Neuronal stem cell (in vitro differentiated cells): ENCODE results near the gene NDUFA13.

Source experiments
- DNase-seq: peaks from one replicate; pipeline ENCODE4 v3.0.0-alpha.2; 2013; ENCODE audit warnings: low spot score
- H2AFZ ChIP-seq: one replicate; pipeline ENCODE4 v1.6.1; 2013; ENCODE audit warnings: mild to moderate bottlenecking, low read length, inconsistent platforms
- H2AK5ac ChIP-seq: 2 replicates; pipeline ENCODE4 v1.6.1; 2013; ENCODE audit warnings: low read depth, mild to moderate bottlenecking, inconsistent platforms, low read length, moderate library complexity, mixed read lengths
- H2BK120ac ChIP-seq: 2 replicates; pipeline ENCODE4 v1.6.1; 2013; ENCODE audit warnings: low read depth, mild to moderate bottlenecking, inconsistent platforms, low read length, moderate library complexity, mixed read lengths
- H2BK12ac ChIP-seq: one replicate; pipeline ENCODE4 v1.6.1; 2013; ENCODE audit warnings: low read length, inconsistent platforms
- H2BK15ac ChIP-seq: 2 replicates; pipeline ENCODE4 v1.6.1; 2013; ENCODE audit warnings: mild to moderate bottlenecking, low read length, inconsistent platforms, mixed read lengths
- H2BK5ac ChIP-seq: one replicate; pipeline ENCODE4 v1.6.1; 2013; ENCODE audit warnings: inconsistent platforms, mild to moderate bottlenecking, low read length, moderate library complexity
- H3K14ac ChIP-seq: one replicate; pipeline ENCODE4 v1.6.1; 2013; ENCODE audit warnings: low read length, inconsistent platforms
- H3K18ac ChIP-seq: 2 replicates; pipeline ENCODE4 v1.6.1; 2013; ENCODE audit warnings: low read length, inconsistent platforms
- H3K23ac ChIP-seq: 2 replicates; pipeline ENCODE4 v1.6.1; 2013; ENCODE audit warnings: low read depth, mild to moderate bottlenecking, mixed read lengths, low read length, inconsistent platforms; ENCODE audit not compliant: poor library complexity
- H3K27ac ChIP-seq: replicated peaks from 3 replicates; pipeline ENCODE4 v1.5.1; 2013; ENCODE audit warnings: low read length, inconsistent platforms
- H3K27me3 ChIP-seq, 3 experiments: 2 replicates each; pipeline ENCODE4 v1.6.1; 2013; ENCODE audit warnings: low read length in 3 of 3, mild to moderate bottlenecking in 2 of 3, inconsistent platforms in 1 of 3, low read depth in 1 of 3, mixed read lengths in 1 of 3, moderate library complexity in 1 of 3; ENCODE audit not compliant: control insufficient read depth in 3 of 3, insufficient read depth in 3 of 3
- H3K36me3 ChIP-seq, 2 donors: replicated peaks in 1 of 2; 2 replicates each; pipeline ENCODE4 v1.6.1; 2013; ENCODE audit warnings: low read length in 2 of 2; ENCODE audit not compliant: control insufficient read depth in 2 of 2, insufficient read depth in 2 of 2
- H3K4ac ChIP-seq: 2 replicates; pipeline ENCODE4 v1.6.1; 2013; ENCODE audit warnings: inconsistent platforms, mild to moderate bottlenecking, low read length, moderate library complexity
- H3K4me1 ChIP-seq, 2 donors: 1 replicate in 1 of 2; 2 replicates in 1 of 2; pipeline ENCODE4 v1.6.1; 2013; ENCODE audit warnings: low read length in 2 of 2, low read depth in 1 of 2; ENCODE audit not compliant: control insufficient read depth in 2 of 2, insufficient read depth in 1 of 2
- H3K4me2 ChIP-seq: one replicate; pipeline ENCODE4 v1.6.1; 2013; ENCODE audit warnings: mild to moderate bottlenecking, low read length, inconsistent platforms; ENCODE audit not compliant: insufficient read depth, poor library complexity, severe bottlenecking
- H3K4me3 ChIP-seq, 2 donors: 2 replicates each; pipeline ENCODE4 v1.5.1; 2013; ENCODE audit warnings: low read length in 2 of 2, mild to moderate bottlenecking in 2 of 2, inconsistent platforms in 1 of 2, moderate library complexity in 1 of 2
- H3K79me1 ChIP-seq: one replicate; pipeline ENCODE4 v1.6.1; 2013; ENCODE audit warnings: low read depth, mild to moderate bottlenecking, inconsistent platforms, low read length, moderate library complexity
- H3K9ac ChIP-seq: one replicate; pipeline ENCODE4 v1.6.1; 2013; ENCODE audit warnings: mild to moderate bottlenecking, low read depth, low read length, inconsistent platforms; ENCODE audit not compliant: poor library complexity
- H3K9me3 ChIP-seq, 2 donors: replicated peaks in 1 of 2; 2 replicates each; pipeline versions ENCODE3 to v1.6.1; 2013; ENCODE audit warnings: low read length in 2 of 2, mild to moderate bottlenecking in 2 of 2, inconsistent platforms in 1 of 2, low read depth in 1 of 2, mixed read lengths in 1 of 2, moderate library complexity in 1 of 2; ENCODE audit not compliant: control insufficient read depth in 2 of 2, insufficient read depth in 1 of 2
- H4K8ac ChIP-seq: one replicate; pipeline ENCODE4 v1.6.1; 2013; ENCODE audit warnings: low read depth, mild to moderate bottlenecking, inconsistent platforms, low read length, moderate library complexity
- H4K91ac ChIP-seq: one replicate; pipeline ENCODE4 v1.6.1; 2013; ENCODE audit warnings: low read length, low read depth, mild to moderate bottlenecking, inconsistent platforms; ENCODE audit not compliant: poor library complexity
- WGBS, 2 donors: extraction: QIAGEN DNeasy Blood & Tissue Kit; methylation state at CpG; one replicate each; pipeline ENCODE4 v1.1.7; 2013; ENCODE audit warnings: missing lambda C conversion rate in 2 of 2, mixed read lengths in 1 of 2; ENCODE audit not compliant: insufficient read length in 2 of 2, insufficient replicate concordance in 1 of 2; ENCODE audit errors: extremely low coverage in 2 of 2; 5-methylcytosine and 5-hydroxymethylcytosine counted together

NDUFA13 gene

GRCh38 chr19:19493841-19494546, 22.0 kb upstream of the NDUFA13 start:
- Histone ChIP-seq H3K36me3 (peaks cover 56 to 79% of the 10 kb centered on the region in 2 donors), H3K79me1 (peaks cover 26% of the 10 kb centered on the region), H3K27ac (no peak overlapping the region), H3K23ac (no peak overlapping the region), H2BK120ac (no peak overlapping the region), H3K9me3 (no peaks in the 10 kb centered on the region), H3K4me3 (no peak overlapping the region), H4K91ac (no peak overlapping the region), H2BK5ac (no peak overlapping the region), H2BK12ac (no peak overlapping the region), H4K8ac (no peak overlapping the region), H3K27me3 (no peaks in the 10 kb centered on the region), H2AK5ac (no peak overlapping the region), H3K9ac (no peak overlapping the region), H3K14ac (no peak overlapping the region), H3K4me1 (peaks cover 10 to 12% of the 10 kb centered on the region in 2 donors), H2BK15ac (no peak overlapping the region), H3K4ac (no peak overlapping the region), H3K18ac (no peak overlapping the region), H2AFZ (no peak overlapping the region), H3K4me2 (no peak overlapping the region)
- DNase-seq, result no peak
- WGBS, 2 donors, result no CpG with 5 or more reads among the region's 15 CpGs

DNA sequence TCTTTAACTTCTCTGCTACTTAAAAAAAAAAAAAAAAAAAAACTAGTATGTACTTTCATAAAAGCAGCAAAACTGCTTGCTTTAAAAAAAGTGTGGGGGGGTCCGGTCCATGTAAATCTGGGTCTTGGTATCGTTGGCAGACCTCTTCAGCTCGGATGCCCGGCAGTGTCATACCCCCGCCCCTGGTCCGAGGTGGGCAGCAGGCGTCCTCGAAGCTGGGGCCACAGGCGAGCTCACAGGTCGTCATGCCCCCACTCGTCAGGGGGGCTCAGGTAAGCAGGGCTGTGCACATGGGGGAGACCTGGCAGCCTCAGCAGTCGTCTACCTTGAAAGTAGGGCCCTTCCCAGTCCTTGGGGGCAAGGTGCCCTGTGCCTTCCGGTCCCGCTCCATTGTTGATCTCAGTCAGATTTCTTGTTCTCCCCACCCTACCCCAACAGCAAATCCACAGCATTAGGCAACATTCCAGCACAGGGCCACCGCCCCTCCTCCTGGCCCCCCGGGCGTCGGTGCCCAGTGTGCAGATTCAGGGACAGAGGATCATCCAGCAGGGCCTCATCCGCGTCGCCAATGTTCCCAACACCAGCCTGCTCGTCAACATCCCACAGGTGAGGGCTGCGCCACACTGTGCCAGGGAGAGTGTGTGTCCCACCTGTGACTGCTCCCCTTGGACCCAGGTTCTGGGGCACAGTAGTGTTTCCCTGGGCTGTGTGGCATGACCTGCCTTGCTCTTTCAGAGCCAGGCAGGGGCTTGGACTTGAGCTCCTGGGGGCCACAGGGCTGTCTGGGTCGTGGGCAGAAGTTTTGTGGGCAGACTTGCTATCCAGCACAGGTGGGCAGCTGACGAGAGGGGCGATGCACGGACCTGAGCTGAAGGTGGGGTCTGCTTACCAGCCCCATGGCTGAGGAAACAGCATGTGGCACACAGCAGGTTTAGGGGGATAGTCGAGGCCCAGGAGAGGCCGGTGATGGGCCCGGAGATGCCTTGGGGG, 20.1 kb upstream of the NDUFA13 start:
- H3K79me1 ChIP-seq, result peaks cover 33% of the 10 kb centered on the region
- no peaks in the 10 kb centered on the region for H3K9me3 ChIP-seq
- H4K91ac ChIP-seq, result no peak overlapping the region
- no peak overlapping the region for H3K27ac ChIP-seq
- no peak overlapping the region for H2BK120ac ChIP-seq
- H2BK12ac ChIP-seq, result no peak overlapping the region
- H2AK5ac ChIP-seq, result no peak overlapping the region
- no peak overlapping the region for H2AFZ ChIP-seq
- no peak overlapping the region for H3K4me2 ChIP-seq
- no peak overlapping the region for H3K23ac ChIP-seq
- no peaks in the 10 kb centered on the region for H3K4me1 ChIP-seq
- H3K14ac ChIP-seq, result no peak overlapping the region
- no peak overlapping the region for H2BK15ac ChIP-seq
- no peaks in the 10 kb centered on the region for H3K27me3 ChIP-seq
- H3K4me3 ChIP-seq, result peak overlapping the region in 1 of 2 donors; percentile 31
- no peak for DNase-seq
- H3K4ac ChIP-seq, result no peak overlapping the region
- peaks cover 70 to 96% of the 10 kb centered on the region in 2 donors for H3K36me3 ChIP-seq
- H2BK5ac ChIP-seq, result peak overlapping the region; percentile 85
- H3K9ac ChIP-seq, result peak overlapping the region; percentile 57
- H4K8ac ChIP-seq, result no peak overlapping the region
- H3K18ac ChIP-seq, result no peak overlapping the region
- WGBS, 2 donors, result no CpG with 5 or more reads among the region's 30 CpGs

DNA sequence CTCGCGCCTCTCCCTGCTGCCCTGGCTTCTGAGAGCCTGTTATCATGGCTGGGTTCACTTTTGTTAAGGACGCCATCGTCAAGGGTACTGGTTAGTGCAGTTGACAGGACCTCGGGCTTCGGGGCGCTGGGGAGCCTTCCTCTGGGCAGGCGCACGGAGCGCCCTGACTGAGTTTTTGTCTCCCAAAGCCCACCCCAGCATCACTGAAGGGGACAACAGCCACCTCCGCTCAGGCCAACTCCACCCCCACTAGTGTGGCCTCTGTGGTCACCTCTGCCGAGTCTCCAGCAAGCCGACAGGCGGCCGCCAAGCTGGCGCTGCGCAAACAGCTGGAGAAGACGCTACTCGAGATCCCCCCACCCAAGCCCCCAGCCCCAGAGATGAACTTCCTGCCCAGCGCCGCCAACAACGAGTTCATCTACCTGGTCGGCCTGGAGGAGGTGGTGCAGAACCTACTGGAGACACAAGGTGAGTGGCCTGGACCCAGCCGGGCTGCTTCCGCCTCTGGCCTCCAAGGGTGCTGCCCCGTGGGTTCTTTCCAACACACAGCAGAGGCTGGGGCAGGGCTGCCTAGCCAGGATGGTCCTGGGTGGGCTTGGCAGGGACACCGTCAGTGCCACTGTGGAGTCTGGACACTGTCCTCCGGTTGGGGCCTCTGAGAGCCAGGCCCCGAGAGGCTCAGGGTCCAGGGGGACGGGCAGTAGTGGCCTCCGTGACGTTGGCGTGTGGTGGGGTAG, 17.6 kb upstream of the NDUFA13 start:
- Histone ChIP-seq H4K8ac (no peak overlapping the region), H2BK5ac (peak overlapping the region; percentile 53), H3K23ac (peak overlapping the region; percentile 43), H2BK12ac (no peak overlapping the region), H3K4me3 (no peak overlapping the region), H3K4me2 (no peak overlapping the region), H2AK5ac (no peak overlapping the region), H2BK120ac (no peak overlapping the region), H3K9me3 (no peaks in the 10 kb centered on the region), H3K18ac (no peak overlapping the region), H3K9ac (no peak overlapping the region), H3K36me3 (peaks cover 77 to 97% of the 10 kb centered on the region in 2 donors), H3K27ac (no peak overlapping the region), H3K27me3 (no peaks in the 10 kb centered on the region), H3K4ac (no peak overlapping the region), H2BK15ac (no peak overlapping the region), H4K91ac (no peak overlapping the region), H3K79me1 (peaks cover 25% of the 10 kb centered on the region), H3K4me1 (no peaks in the 10 kb centered on the region), H3K14ac (no peak overlapping the region), H2AFZ (no peak overlapping the region)
- no CpG with 5 or more reads among the region's 33 CpGs for WGBS, 2 donors
- DNase-seq, result no peak
